Esophagus mucosa (tissue), 1 donor: ENCODE measurements around the gene TRPM4. TPM values are rescaled to one million over a fixed set of nuclear protein-coding genes. Genes with fewer than 3 reads are reported as not detected.
A peak's percentile ranks its signal among the peaks of the same experiment; 100 is the strongest.
"Not testable (repeated sequence)": the region's sequence is repeated elsewhere in the genome, so short reads cannot be mapped to it uniquely, and the experiment has no call there.

Source experiments
- ATAC-seq: fragments of 200-7000 bp; cut with Tn5 transposase; one replicate; pipeline ENCODE4 v1.9.1; 2020
- total RNA-seq: library from RNA; stranded (reverse); gene quantifications from one replicate; pipeline ENCODE4 v1.2.4, GENCODE V29; 2023
- donor health status: DM: yes; HTN: yes; CAD: no.

TRPM4 gene
- total RNA-seq, 1 donor from 2014 or later: 12.1 TPM

DNA sequence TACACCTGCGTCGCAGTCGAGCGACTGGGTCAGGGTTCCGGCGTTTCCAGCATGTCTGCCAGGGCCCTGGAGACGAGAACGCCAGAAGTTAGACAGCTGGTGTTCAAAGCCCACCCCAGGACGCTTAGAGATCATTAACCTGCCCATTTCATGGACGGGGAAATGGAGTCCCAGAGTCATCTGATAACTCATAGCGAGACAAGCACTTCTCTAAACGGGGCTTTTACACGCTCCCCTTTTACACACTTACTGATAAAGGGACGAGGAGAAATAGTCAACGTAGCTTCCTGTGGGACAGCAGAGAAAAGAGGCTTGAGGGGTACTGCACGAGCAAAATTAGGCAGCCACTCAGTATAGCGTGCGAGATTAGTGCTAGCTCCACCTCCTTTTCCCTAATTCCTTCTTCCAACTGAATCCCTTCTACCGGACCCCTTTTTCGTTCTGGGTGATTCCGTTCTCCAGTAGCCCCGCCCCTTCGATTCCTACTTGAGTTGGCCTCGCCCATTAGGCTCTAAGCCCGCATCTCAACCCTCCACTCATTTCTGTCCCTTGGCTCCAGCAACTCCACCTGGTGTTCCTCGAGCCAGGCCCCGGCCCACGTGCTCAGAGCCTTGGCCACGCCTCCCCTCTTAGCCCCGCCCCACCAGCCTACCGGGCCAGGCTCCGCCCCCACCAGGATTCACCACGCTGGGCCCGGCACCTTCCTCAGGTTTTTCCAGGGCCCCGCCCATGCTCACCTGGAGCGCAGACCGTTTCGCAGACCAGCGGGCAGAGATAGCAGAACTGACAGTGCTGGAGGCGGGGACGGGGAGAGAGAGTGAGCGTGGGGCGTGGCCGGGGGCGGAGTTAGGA lies 6.1 kb upstream of the TRPM4 start:
- ATAC-seq: peak; percentile 65

DNA sequence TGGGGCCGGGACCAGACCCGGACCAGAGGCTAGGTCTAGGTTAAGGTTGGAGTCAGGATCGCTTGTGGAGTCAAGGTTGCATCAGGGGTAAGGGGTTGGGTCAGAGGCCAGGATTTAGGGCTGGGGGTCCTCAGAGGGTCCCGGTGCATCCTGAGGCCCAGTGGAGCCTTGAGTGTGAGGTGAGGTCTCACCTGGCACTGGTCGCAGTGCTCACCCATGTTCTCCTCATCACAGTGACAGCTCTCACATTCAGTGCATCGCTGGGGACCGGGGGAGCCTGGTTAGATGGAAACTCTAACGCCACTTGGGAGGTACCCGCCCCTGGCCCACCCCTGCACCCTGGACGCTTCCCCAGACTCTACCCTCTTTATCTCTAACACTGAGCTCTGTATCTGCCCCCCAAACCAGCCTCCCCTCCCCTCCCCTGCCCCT lies 5.5 kb upstream of the TRPM4 start:
- no peak for ATAC-seq

DNA sequence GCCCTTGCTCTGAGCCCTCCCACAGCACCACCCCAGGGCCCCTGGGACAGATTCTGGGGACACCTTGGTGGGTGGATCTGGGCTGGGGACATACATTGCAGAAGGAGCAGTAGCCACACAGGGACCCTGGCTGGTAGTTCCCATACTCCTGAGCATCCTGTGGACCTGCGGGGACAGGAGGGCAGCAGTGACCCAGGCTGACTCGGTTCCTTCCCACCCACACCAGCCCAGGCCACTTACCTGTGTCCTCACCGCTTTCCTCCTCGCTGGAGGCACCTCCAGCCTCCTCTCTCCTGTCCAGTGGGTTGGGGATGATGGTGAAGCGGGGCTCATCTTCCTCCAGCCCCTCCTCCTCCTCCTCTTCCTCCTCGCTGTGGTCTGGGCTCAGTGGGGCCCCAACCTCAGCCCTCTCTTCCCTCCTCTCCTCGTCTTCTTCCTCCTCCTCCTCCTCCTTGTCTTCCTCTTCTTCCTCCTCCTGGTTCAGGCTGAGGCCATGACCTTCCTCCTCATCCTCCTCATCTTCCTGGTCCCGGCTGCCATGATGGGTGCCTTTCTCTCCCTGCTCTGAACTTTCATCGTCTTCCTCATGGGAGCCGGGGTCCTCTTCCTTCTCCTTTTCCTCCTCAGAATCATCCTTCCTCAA lies 4.3 kb upstream of the TRPM4 start:
- no peak for ATAC-seq

GRCh38 chr19:49154279-49154678 lies 3.3 kb upstream of the TRPM4 start:
- ATAC-seq: no peak

- no peak for ATAC-seq
These were observed 2.4 kb upstream of the TRPM4 start, which contains the start of gene HRC for GRCh38 chr19:49155005-49155819. TSS of gene HRC (minus strand) at chr19:49155396. CDS start at chr19:49155237, 159 bp downstream.

GRCh38 chr19:49155820-49156346 lies 1.7 kb upstream of the TRPM4 start:
- no peak for ATAC-seq

- ATAC-seq: no peak
These were observed 3.0 kb downstream of the TRPM4 start for GRCh38 chr19:49160450-49161189.

DNA sequence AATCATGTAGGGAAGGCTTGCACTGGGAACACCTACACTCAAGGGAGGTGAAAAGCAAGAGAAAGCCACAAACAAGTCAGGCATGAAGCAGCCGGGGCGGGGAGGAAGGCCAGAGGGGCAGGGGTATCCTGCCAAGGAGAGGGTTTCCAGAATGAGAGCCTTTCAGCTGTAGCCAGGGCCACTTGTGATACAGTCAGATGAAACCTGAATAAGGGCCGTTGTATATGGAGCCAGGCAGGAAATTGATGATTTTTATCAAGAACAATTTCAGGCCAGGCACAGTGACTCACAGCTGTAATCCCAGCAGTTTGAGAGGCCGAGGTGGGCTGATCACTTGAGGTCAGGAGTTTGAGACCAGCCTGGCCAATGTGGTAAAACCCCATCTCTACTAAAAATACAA lies 4.4 kb downstream of the TRPM4 start:
- ATAC-seq: no peak

DNA sequence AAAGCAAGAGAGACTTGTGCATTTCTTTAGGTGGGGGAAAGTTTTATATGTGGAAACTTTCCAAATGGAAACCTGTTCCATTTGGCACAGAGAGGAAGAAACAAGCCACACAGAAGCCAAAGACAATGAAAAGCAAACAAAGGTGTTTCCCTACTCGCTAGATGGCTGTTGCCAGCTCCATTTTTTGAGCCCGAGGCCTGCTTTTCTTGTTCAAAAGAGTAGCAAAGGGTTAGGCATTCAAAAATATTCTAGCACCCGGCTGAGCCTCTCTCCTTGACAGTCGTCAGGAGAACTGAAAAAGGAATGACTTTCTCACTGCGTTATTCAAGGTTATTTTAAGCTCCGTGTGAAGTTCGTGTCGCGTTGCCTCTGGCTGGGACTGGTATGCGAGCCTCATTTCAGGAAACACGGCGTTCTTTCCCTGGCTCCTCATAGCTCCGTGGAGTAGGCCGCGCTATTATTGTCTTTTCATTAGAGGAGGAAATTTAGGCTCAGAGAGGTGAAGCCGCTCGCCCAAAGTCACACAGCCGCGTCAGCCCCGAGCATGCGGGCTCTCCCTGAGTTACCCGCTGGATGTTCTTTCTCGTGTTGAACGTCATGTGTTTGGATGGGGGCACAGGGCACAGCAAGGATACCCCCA lies 7.6 kb downstream of the TRPM4 start:
- ATAC-seq: peak; percentile 64

DNA sequence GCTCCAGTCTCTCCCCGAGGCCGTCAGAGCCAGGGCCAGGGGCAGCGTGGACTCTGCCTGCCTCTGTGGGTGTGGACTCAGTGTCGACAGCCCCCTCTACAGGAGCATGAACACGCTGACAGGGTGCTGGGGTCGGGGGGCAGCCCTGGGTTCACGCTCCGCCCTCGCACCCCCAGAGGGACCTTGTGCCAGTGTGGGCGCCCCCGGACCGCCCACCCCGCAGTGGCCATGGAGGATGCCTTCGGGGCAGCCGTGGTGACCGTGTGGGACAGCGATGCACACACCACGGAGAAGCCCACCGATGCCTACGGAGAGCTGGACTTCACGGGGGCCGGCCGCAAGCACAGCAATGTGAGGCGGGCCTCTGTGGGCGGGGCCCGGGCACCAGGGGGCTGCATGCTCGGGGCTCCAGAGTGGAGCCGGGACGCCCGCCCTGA lies 8.3 kb downstream of the TRPM4 start:
- ATAC-seq: peak; percentile 42

DNA sequence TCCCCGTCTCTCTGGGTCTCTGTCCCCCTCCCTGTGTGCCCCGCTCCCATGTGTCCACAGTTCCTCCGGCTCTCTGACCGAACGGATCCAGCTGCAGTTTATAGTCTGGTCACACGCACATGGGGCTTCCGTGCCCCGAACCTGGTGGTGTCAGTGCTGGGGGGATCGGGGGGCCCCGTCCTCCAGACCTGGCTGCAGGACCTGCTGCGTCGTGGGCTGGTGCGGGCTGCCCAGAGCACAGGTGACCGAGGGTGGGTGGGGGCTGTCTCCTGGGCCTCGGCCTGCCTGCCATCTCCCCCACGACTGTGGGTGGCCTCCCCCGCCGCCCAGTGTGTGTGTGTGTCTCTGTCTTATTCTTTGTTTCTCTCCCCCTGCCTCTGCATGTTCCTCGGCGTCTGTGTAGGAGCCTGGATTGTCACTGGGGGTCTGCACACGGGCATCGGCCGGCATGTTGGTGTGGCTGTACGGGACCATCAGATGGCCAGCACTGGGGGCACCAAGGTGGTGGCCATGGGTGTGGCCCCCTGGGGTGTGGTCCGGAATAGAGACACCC lies 10.3 kb downstream of the TRPM4 start:
- peak; percentile 12 for ATAC-seq

DNA sequence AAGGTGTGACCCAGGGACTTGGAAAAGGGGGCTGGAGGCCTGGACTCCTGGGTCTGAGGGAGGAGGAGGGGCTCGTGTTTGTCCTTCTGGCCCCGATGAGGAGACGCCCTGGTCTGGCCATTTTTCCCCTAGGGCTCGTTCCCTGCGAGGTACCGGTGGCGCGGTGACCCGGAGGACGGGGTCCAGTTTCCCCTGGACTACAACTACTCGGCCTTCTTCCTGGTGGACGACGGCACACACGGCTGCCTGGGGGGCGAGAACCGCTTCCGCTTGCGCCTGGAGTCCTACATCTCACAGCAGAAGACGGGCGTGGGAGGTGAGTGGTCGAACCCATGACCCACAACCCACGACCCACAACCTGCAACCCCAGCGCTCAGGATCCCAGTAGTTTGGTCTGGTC lies 10.8 kb downstream of the TRPM4 start:
- no peak for ATAC-seq

DNA sequence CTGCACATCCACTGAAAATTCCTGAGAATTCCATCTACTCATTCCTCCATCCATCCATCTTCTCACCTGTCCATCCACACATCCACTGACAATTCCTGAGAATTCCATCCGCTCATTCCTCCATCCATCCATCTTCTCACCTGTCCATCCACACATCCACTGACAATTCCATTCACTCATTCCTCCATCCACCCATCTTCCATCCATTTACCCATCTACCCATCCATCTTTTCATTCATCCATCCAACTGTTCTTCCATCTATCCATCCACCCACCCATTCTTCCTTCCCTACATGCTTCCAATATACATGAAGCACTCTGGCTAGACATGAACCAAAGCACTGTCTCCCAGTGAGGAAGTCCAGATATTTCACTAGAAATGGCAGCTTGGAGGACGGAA lies 15.6 kb downstream of the TRPM4 start:
- ATAC-seq: no peak

DNA sequence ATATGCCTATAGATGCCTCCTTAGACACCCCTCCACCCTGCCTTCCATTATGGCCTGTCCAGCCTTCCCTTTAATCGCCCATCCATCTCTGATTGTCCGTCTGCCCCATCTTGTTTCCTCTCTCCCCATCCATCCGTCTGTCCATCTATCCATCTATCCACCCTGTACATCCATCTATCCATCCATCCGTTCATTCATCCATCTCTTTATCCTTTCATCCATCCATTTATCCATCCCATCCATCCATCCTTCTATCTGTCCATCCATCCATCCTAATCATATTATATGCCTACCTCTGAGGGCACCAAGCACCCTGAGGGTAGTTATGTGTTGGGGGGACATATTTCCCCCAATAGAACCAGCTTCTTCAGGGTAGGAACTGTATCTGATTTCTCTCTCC lies 23.1 kb downstream of the TRPM4 start:
- ATAC-seq: no peak

- ATAC-seq: not testable (repeated sequence)
These were observed 24.6 kb downstream of the TRPM4 start for GRCh38 chr19:49182010-49182847.

- ATAC-seq: no peak
These were observed 25.3 kb downstream of the TRPM4 start for GRCh38 chr19:49182848-49183375.

DNA sequence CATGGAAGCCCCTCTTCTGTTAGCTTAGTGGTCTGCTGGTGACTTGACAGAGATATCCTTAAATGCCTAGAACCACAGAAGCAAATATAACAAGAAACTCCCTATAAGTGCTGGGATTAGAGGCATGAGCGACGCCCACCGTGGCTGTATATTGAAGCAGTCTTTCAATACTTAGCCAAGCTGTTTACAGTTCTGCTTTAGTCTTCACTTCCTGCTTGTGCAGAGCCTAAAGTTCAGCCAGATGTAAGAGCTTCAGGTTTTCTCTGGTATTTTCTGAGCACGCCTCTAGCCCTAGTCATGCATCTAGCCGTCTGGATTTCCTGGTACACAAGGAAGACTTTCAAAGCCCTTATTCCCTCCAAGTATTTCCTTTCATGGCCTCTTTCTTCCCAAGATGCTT lies 28.5 kb downstream of the TRPM4 start:
- peak; percentile 68 for ATAC-seq

- ATAC-seq: no peak
These were observed 31.1 kb downstream of the TRPM4 start for GRCh38 chr19:49188626-49189200.

- no peak for ATAC-seq
These were observed 31.7 kb downstream of the TRPM4 start for GRCh38 chr19:49189259-49189658.

DNA sequence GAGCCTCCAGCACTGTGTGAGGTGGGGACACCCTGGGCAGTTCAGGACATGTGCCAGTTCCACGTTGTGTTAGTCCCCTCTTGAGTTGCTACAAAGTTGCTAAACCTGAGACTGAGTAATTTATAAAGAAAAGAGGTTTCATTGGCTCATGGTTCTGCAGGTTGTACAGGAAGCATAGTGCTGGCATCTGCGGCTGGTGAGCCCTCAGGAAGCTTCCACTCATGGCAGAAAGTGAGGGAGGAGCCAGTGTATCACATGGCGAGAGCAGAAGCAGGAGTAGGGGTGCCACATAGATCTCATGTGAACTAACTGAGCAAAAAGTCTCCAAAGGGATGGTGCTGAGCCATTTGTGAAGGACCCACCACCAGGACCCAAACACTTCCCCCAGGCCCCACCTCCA lies 33.2 kb downstream of the TRPM4 start:
- ATAC-seq: no peak
